ENCODE data around the gene ST3GAL5.
"Not testable (repeated sequence)": the region's sequence is repeated elsewhere in the genome, so short reads cannot be mapped to it uniquely, and the experiment has no call there.

ST3GAL5 gene

GRCh38 chr2:85917887-85918795 lies 29.4 kb upstream of the ST3GAL5 start:
- no peak for DNase-seq (ENCODE audit: low read depth)

- no peak for DNase-seq (ENCODE audit: low read depth)
Observed at GRCh38 chr2:85915606-85916303, 27.0 kb upstream of the ST3GAL5 start.

GRCh38 chr2:85914922-85915321 lies 26.1 kb upstream of the ST3GAL5 start:
- no peak for DNase-seq (ENCODE audit: low read depth)

DNA sequence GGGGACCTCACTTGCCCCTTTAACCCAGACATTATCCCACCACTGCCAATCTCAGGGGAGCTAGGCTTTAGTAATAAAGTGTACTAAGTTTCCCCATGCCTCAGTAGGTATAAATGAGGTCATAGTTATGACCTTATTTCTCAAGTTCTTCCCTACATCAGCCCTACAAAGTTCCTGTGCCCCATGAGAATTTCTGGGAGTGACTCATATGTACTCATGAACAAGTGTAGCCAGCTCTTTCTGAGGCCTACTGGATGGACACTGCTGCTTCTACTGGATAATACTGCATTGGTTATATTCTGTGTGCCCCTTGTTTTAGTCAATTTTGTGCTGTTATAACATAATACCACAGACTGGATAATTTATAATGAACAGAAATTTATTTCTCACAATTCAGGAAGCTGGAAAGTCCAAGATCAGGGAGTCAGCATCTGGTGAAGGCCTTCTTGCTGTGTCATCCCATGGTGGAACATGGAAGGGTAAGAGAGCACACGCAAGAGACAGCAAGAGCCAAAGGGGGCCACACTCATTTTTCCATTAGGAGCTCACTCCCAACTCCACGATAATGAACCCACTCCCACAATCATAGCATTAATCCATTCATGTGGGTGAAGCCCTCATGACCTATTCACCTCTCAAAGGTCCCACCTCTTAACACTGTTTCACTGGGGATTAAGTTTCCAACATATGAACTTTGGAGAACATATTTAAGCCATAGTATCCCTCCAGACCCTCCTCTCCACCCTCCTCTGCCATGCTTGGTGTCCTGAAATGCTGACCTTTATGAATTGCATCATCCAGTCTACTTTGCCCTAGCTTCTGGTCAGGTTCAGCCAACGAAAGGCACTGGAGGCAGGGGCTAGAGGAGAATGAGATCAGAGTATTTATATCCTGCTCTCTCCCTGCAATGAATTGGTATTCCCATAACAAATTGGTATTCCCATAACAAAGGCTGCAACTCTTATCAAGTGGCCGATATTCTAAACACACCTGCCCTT lies 25.4 kb upstream of the ST3GAL5 start:
- no peak for DNase-seq (ENCODE audit: low read depth)

DNA sequence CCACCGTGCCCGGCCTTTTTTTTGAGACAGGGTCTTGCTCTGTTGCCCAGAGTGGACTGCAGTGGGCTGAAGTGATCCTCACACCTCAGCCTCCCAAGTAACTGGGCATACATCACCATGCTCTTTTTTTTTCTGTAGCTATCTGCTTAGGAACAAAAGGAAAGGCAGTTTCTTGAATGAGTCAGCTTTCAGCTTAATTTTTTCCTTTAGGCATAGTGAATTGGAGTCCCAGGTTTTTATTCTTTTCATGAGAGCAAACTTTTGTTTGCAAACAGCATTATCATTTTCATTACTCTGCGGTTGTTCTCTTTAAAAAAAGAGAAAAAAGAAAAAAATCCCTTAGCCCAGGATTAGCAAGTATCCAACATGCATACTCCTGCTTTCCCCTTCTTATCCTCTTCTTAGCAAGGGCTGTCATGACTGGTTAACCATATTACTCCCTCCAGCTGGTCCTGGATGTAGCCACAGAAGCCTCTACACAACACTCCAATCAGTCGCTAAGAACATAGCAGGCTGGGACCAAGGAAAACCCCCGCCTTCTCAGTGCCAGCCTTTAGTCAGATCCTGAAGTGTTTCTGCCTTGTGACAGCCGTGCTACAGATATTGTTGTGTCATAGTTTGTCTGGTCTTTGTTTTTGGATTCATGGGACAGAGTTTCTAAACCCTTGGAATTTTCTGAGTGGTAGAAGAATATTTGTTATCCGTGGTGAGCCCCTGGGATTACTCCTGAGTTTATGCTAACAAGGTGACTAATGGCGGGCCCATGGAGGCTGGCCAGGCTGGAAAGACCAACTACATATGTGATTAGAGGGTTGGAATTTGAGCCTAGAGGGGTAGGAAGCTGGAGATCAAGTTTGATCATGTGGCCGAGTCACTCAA lies 23.3 kb upstream of the ST3GAL5 start:
- DNase-seq (ENCODE audit: low read depth): no peak

DNA sequence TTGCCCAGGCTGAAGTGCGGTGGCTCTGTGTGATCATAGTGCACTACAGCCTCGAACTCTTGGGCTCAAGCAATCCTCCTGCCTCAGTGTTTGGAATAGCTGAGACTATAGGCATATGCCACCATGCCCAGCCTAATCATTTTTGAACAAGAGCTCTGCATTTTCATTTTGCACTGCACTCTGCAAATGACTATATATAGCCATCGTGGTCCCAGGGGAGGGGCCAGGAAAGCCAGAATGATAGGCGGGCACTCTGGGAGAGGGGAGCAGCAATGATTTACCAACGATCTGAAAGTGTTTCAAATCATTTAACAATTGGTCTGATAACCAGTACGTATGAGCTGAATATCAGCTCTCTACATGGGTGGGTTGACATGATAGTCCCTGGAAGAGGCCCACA lies 22.3 kb upstream of the ST3GAL5 start:
- DNase-seq (ENCODE audit: low read depth): no peak

DNA sequence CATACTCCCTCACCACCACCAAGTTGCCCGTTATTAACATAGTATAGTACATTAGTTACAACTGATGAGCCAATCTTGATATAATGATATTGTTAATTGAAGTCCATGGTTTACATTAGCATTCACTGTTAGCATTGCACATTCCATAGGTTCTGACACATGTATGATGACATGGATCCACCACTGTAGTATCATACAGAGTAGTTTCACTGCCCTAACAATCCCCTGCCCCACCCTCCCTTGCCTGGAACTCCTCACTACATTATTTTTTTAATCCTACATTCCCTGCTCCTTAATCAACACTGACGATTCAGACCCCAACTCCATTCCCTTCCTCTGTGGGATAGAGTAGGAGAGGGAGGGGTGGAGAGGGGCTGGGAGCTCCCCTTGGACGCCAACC lies 20.2 kb upstream of the ST3GAL5 start:
- no peak for DNase-seq (ENCODE audit: low read depth)

DNA sequence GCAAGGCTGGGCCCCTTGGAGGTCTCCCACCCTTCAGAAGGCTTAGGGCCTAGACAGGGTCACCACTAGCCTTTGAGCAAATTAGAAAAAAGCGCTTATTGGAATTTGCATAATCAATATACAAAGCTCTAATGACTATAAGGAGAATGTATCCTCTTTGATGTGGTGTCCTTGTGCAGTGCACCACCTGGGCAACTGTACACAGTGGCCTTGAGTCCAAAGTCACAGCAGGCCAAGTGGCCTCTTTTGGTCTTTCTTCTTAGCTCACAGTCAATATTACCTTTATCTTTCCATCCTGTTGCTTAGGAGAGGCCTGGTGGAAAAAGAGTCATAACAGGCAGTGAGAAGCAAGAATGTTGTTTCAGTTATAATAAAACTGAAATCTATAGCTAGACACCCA lies 19.7 kb upstream of the ST3GAL5 start:
- no peak for DNase-seq (ENCODE audit: low read depth)

DNA sequence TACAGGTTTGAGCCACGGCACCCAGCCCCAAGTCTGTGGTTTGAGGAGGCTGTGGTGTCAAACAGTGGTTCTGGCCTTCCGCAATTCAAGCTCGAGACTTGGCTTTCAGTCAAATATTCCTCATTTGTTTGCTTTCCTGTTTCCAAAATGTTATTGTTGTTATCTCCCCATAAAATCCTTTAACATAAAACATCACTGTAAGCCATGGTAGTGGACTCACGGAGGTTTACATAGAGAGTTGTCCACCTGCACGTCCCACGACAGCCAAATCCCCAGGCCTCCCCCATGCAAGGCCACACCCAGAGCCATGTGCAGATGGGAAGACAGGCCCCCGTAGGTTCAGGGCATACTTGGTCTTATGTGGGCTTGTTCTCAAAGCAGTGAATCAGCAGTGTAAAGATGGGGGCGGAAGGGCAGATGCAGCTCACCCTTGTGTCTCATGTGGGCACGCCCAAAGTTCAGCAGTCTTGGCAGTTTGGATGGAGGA lies 18.9 kb upstream of the ST3GAL5 start:
- no peak for DNase-seq (ENCODE audit: low read depth)

GRCh38 chr2:85906748-85907147 lies 18.0 kb upstream of the ST3GAL5 start:
- DNase-seq (ENCODE audit: low read depth): no peak

GRCh38 chr2:85905891-85906290 lies 17.1 kb upstream of the ST3GAL5 start:
- DNase-seq (ENCODE audit: low read depth): no peak

DNA sequence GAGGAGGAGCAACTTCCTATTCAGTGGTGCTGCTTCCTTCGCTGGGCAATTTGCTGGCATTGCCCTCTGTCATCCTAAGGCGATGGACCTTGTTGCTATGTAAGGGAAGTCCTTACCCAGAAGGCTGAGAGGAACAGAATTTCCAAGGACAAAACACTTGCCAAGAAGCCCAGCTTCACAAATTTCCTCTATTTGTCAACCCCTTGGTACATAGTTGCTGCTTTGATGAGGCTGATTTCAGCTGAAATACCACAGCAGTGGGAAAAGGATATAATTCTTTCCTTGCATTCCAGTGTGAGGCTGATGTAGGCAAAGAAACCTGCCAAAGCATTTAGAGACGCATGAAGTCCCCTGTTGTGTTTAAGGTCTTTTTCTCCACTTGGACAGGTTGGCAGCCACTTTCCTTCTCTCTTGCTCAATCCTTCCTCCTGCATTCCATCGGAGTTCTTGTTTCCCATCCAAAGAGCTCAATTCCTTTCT lies 16.4 kb upstream of the ST3GAL5 start:
- DNase-seq (ENCODE audit: low read depth): no peak

GRCh38 chr2:85903849-85904248 lies 15.1 kb upstream of the ST3GAL5 start:
- no peak for DNase-seq (ENCODE audit: low read depth)

GRCh38 chr2:85902496-85902895 lies 13.7 kb upstream of the ST3GAL5 start:
- DNase-seq (ENCODE audit: low read depth): no peak

DNA sequence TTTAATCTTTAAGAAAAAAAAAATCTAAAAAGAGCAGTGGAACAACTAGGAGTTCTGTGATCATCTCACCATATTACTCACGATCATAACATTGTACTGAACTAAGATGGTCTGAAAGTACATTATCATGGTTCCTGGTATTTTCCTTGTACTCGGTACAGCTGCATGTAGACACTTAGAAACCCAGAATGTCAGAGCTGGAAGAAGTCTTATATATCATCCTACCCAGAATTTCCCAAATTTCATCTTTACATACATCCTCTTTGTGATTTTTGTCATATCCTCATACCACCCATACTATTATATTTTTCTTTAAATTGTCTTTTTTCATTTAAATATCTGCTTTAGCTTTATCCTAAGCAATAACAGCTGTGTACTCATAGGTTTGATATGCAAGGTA lies 12.4 kb upstream of the ST3GAL5 start:
- DNase-seq (ENCODE audit: low read depth): no peak

DNA sequence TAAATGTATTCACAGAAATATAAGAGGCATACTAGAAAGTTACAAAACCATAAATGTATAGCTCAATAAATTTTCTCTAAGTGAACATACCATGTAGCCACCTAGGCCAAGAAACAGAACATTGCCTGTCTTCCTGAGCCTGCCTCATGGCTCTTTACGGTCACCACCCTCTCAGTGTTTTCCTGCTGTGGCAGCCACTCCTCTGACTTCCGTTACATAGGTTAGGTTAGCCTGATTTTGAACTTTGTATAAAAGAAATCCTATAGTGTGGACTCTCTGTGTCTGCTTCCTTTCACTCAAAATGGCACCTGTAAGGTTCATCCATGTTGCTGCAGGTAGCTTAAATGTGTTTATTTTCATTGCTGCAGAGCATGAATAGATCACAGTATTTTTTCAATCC lies 11.6 kb upstream of the ST3GAL5 start:
- DNase-seq (ENCODE audit: low read depth): no peak

DNA sequence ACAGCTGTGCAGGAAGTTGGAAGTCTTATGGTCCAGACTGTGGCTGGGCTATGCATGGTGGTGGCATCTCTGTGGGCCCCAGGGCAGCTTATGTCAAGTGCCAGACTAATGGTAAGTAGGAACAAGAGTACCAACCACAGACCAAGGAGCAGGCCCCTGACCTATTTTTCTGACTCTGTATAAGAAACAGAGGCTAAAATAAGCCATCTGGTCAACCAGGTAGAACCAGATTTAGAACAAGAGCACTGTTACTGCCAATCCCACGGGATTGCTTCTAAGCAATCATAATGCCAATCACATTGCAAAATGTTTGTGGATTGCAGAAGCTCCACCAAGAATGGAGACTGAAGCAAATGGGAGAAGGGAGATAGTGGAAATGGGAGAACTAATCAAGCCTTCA lies 11.1 kb upstream of the ST3GAL5 start:
- DNase-seq (ENCODE audit: low read depth): no peak

GRCh38 chr2:85899284-85899683 lies 10.5 kb upstream of the ST3GAL5 start:
- DNase-seq (ENCODE audit: low read depth): no peak

GRCh38 chr2:85898881-85899280 lies 10.1 kb upstream of the ST3GAL5 start:
- DNase-seq (ENCODE audit: low read depth): no peak

DNA sequence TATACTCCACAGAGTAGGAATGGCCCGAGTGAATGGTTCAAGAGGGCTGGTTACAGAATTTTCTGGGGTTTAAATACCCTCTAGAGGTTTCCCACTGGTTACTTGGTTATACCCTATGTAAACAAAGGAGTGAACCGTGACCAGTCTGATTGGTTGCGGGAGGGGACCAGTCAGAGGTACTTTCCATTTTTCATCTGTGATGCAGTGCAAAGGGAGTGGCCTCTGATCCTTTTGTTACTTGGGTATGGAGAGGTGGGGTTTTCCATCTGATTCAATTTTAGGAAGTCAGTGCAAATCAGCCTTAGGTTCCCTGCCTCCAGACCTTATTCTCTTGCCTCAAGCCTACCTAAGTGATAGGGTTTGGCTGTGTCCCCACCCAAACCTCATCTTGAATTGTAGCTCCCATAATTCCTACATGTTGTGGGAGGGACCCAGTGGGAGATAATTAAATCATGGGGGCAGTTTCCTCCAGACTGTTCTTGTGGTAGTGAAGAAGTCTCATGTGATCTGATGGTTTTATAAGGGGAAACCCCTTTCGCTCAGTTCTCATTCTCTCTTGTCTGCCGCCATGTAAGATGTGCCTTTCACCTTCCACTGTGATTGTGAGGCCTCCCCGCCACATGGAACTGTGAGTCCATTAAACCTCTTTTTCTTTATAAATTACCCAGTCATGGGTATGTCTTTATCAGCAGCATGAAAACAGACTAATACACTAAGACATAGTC lies 5.9 kb upstream of the ST3GAL5 start:
- not testable (repeated sequence) for DNase-seq (ENCODE audit: low read depth)

Measured in activated T-cell treated with anti-CD3 and anti-CD28 coated beads for 48 hours (primary cell).